Gastroesophageal sphincter (tissue), 3 donors: ENCODE data around the gene KREMEN1.

Source experiments
- EP300 ChIP-seq: sonication (generic); formaldehyde crosslinking; IDR thresholded peaks from one replicate; pipeline ENCODE4 v1.6.1; 2017; ENCODE audit warnings: antibody characterized with exemption, mild to moderate bottlenecking
- TF ChIP-seq, protein P1 (sequence below), 4 experiments: fragments of 200-600 bp in 2 of 4; fragments of 450-650 bp in 2 of 4; sonication (generic) in 1 of 4; IDR thresholded peaks; one replicate each; pipeline ENCODE4 v1.5.1; 2017 to 2019; ENCODE audit warnings: antibody characterized with exemption in 4 of 4, mild to moderate bottlenecking in 2 of 4, moderate library complexity in 2 of 4

GRCh38 chr22:29187831-29188230 is 115.0 kb downstream of the KREMEN1 start:
- TF ChIP-seq EP300: no peak
- TF ChIP-seq, protein P1, sequence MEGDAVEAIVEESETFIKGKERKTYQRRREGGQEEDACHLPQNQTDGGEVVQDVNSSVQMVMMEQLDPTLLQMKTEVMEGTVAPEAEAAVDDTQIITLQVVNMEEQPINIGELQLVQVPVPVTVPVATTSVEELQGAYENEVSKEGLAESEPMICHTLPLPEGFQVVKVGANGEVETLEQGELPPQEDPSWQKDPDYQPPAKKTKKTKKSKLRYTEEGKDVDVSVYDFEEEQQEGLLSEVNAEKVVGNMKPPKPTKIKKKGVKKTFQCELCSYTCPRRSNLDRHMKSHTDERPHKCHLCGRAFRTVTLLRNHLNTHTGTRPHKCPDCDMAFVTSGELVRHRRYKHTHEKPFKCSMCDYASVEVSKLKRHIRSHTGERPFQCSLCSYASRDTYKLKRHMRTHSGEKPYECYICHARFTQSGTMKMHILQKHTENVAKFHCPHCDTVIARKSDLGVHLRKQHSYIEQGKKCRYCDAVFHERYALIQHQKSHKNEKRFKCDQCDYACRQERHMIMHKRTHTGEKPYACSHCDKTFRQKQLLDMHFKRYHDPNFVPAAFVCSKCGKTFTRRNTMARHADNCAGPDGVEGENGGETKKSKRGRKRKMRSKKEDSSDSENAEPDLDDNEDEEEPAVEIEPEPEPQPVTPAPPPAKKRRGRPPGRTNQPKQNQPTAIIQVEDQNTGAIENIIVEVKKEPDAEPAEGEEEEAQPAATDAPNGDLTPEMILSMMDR (IDR thresholded peaks at IDR 0.05): no peak
